ENCODE results near the gene DNAJB8.

Gene DNAJB8

GRCh38 chr3:128503164-128503651 lies 36.5 kb upstream of the DNAJB8 start:
- Histone ChIP-seq H4K91ac (ENCODE audit: low read length) (no peak overlapping the region), H3K14ac (ENCODE audit: low read length in 2 of 2) (no peak overlapping the region), H3K4me2 (ENCODE audit: low read length, poor library complexity, severe bottlenecking) (no peak overlapping the region), H2AFZ (ENCODE audit: low read depth, low read length) (no peak overlapping the region), H3K27me3 (ENCODE audit: control insufficient read depth in 1 of 2, insufficient read depth in 1 of 2, low read length in 2 of 2) (peaks cover 76 to 96% of the 10 kb centered on the region in 2 experiments), H4K8ac (ENCODE audit: low read length) (no peak overlapping the region), H2BK120ac (ENCODE audit: low read depth, low read length) (no peak overlapping the region), H2BK15ac (ENCODE audit: low read depth, poor library complexity, severe bottlenecking) (no peak overlapping the region), H2BK12ac (ENCODE audit: low read length in 2 of 2) (no peak overlapping the region), H3K79me1 (replicated peaks; ENCODE audit: low read length, poor library complexity, severe bottlenecking) (no peaks in the 10 kb centered on the region), H3K4me1 (ENCODE audit: control insufficient read depth, insufficient read depth, low read depth, low read length) (no peaks in the 10 kb centered on the region), H3K18ac (ENCODE audit: low read depth in 1 of 2, low read length in 2 of 2) (no peak overlapping the region), H2AK5ac (ENCODE audit: low read length, severe bottlenecking) (no peak overlapping the region), H3K27ac (ENCODE audit: low read length, poor library complexity, severe bottlenecking) (no peak overlapping the region), H3K4me3 (ENCODE audit: insufficient read depth in 1 of 2, low read depth in 1 of 2, low read length in 2 of 2) (no peak overlapping the region), H2BK5ac (ENCODE audit: low read depth, low read length, poor library complexity, severe bottlenecking) (no peak overlapping the region), H3K36me3 (ENCODE audit: control insufficient read depth in 1 of 2, insufficient read depth in 2 of 2, low read depth in 1 of 2, low read length in 2 of 2) (no peaks in the 10 kb centered on the region), H3K23ac (ENCODE audit: low read length in 2 of 2) (no peak overlapping the region), H3K9ac (ENCODE audit: low read length) (no peak overlapping the region), H3K4ac (ENCODE audit: low read depth in 1 of 2, low read length in 2 of 2) (no peak overlapping the region), H3K9me3 (ENCODE audit: control insufficient read depth, low read length) (no peaks in the 10 kb centered on the region)
- DNase-seq, result no peak
- WGBS, result 84% methylated on average over 11 of the region's 12 CpGs

- Histone ChIP-seq H3K27ac (ENCODE audit: low read length, poor library complexity, severe bottlenecking) (no peak overlapping the region), H3K23ac (ENCODE audit: low read length in 2 of 2) (no peak overlapping the region), H2BK12ac (ENCODE audit: low read length in 2 of 2) (no peak overlapping the region), H2BK15ac (ENCODE audit: low read depth, poor library complexity, severe bottlenecking) (no peak overlapping the region), H3K4ac (ENCODE audit: low read depth in 1 of 2, low read length in 2 of 2) (no peak overlapping the region), H3K36me3 (ENCODE audit: control insufficient read depth in 1 of 2, insufficient read depth in 2 of 2, low read depth in 1 of 2, low read length in 2 of 2) (no peaks in the 10 kb centered on the region), H2AK5ac (ENCODE audit: low read length, severe bottlenecking) (no peak overlapping the region), H3K9me3 (ENCODE audit: control insufficient read depth, low read length) (no peaks in the 10 kb centered on the region), H3K9ac (ENCODE audit: low read length) (no peak overlapping the region), H3K4me3 (ENCODE audit: insufficient read depth in 1 of 2, low read depth in 1 of 2, low read length in 2 of 2) (no peak overlapping the region), H2BK5ac (ENCODE audit: low read depth, low read length, poor library complexity, severe bottlenecking) (no peak overlapping the region), H3K4me2 (ENCODE audit: low read length, poor library complexity, severe bottlenecking) (no peak overlapping the region), H4K91ac (ENCODE audit: low read length) (no peak overlapping the region), H3K14ac (ENCODE audit: low read length in 2 of 2) (no peak overlapping the region), H2BK120ac (ENCODE audit: low read depth, low read length) (no peak overlapping the region), H2AFZ (ENCODE audit: low read depth, low read length) (no peak overlapping the region), H3K18ac (ENCODE audit: low read depth in 1 of 2, low read length in 2 of 2) (no peak overlapping the region), H3K79me1 (replicated peaks; ENCODE audit: low read length, poor library complexity, severe bottlenecking) (no peaks in the 10 kb centered on the region), H3K27me3 (ENCODE audit: control insufficient read depth in 1 of 2, insufficient read depth in 1 of 2, low read length in 2 of 2) (peaks cover 75 to 95% of the 10 kb centered on the region in 2 experiments), H3K4me1 (ENCODE audit: control insufficient read depth, insufficient read depth, low read depth, low read length) (no peaks in the 10 kb centered on the region), H4K8ac (ENCODE audit: low read length) (no peak overlapping the region)
- WGBS, result 92% methylated on average over 4 of the region's 5 CpGs
- DNase-seq, result no peak
Measured at GRCh38 chr3:128502712-128503111, 36.0 kb upstream of the DNAJB8 start.

- Histone ChIP-seq H3K27me3 (ENCODE audit: control insufficient read depth in 1 of 2, insufficient read depth in 1 of 2, low read length in 2 of 2) (peaks cover 73 to 94% of the 10 kb centered on the region in 2 experiments), H2BK12ac (ENCODE audit: low read length in 2 of 2) (no peak overlapping the region), H3K4ac (ENCODE audit: low read depth in 1 of 2, low read length in 2 of 2) (no peak overlapping the region), H3K23ac (ENCODE audit: low read length in 2 of 2) (no peak overlapping the region), H3K4me2 (ENCODE audit: low read length, poor library complexity, severe bottlenecking) (no peak overlapping the region), H3K4me3 (ENCODE audit: insufficient read depth in 1 of 2, low read depth in 1 of 2, low read length in 2 of 2) (no peak overlapping the region), H2AFZ (ENCODE audit: low read depth, low read length) (no peak overlapping the region), H2AK5ac (ENCODE audit: low read length, severe bottlenecking) (no peak overlapping the region), H3K4me1 (ENCODE audit: control insufficient read depth, insufficient read depth, low read depth, low read length) (peaks cover 11% of the 10 kb centered on the region), H3K79me1 (replicated peaks; ENCODE audit: low read length, poor library complexity, severe bottlenecking) (no peaks in the 10 kb centered on the region), H2BK120ac (ENCODE audit: low read depth, low read length) (no peak overlapping the region), H3K9ac (ENCODE audit: low read length) (no peak overlapping the region), H3K27ac (ENCODE audit: low read length, poor library complexity, severe bottlenecking) (no peak overlapping the region), H3K14ac (ENCODE audit: low read length in 2 of 2) (no peak overlapping the region), H3K36me3 (ENCODE audit: control insufficient read depth in 1 of 2, insufficient read depth in 2 of 2, low read depth in 1 of 2, low read length in 2 of 2) (no peaks in the 10 kb centered on the region), H2BK5ac (ENCODE audit: low read depth, low read length, poor library complexity, severe bottlenecking) (no peak overlapping the region), H3K18ac (ENCODE audit: low read depth in 1 of 2, low read length in 2 of 2) (no peak overlapping the region), H3K9me3 (ENCODE audit: control insufficient read depth, low read length) (no peaks in the 10 kb centered on the region), H4K91ac (ENCODE audit: low read length) (no peak overlapping the region), H2BK15ac (ENCODE audit: low read depth, poor library complexity, severe bottlenecking) (no peak overlapping the region), H4K8ac (ENCODE audit: low read length) (no peak overlapping the region)
- no peak for DNase-seq
- 75% methylated on average over 2 of the region's 3 CpGs for WGBS
Measured at GRCh38 chr3:128501431-128501830, 34.7 kb upstream of the DNAJB8 start.

- H3K27ac ChIP-seq (ENCODE audit: low read length, poor library complexity, severe bottlenecking), result no peak overlapping the region
- no peak overlapping the region for H3K9ac ChIP-seq (ENCODE audit: low read length)
- H3K18ac ChIP-seq (ENCODE audit: low read depth in 1 of 2, low read length in 2 of 2), result no peak overlapping the region
- no peak overlapping the region for H2BK15ac ChIP-seq (ENCODE audit: low read depth, poor library complexity, severe bottlenecking)
- H3K4me3 ChIP-seq (ENCODE audit: insufficient read depth in 1 of 2, low read depth in 1 of 2, low read length in 2 of 2), result no peak overlapping the region
- H4K8ac ChIP-seq (ENCODE audit: low read length), result no peak overlapping the region
- H3K36me3 ChIP-seq (ENCODE audit: control insufficient read depth in 1 of 2, insufficient read depth in 2 of 2, low read depth in 1 of 2, low read length in 2 of 2), result no peaks in the 10 kb centered on the region
- no peak overlapping the region for H2BK12ac ChIP-seq (ENCODE audit: low read length in 2 of 2)
- H3K9me3 ChIP-seq (ENCODE audit: control insufficient read depth, low read length), result no peaks in the 10 kb centered on the region
- no peak overlapping the region for H2AFZ ChIP-seq (ENCODE audit: low read depth, low read length)
- no peak overlapping the region for H3K4ac ChIP-seq (ENCODE audit: low read depth in 1 of 2, low read length in 2 of 2)
- H2BK5ac ChIP-seq (ENCODE audit: low read depth, low read length, poor library complexity, severe bottlenecking), result no peak overlapping the region
- H3K79me1 ChIP-seq (replicated peaks; ENCODE audit: low read length, poor library complexity, severe bottlenecking), result no peaks in the 10 kb centered on the region
- H3K27me3 ChIP-seq (ENCODE audit: control insufficient read depth in 1 of 2, insufficient read depth in 1 of 2, low read length in 2 of 2), result peaks cover 73 to 94% of the 10 kb centered on the region in 2 experiments
- no peak overlapping the region for H4K91ac ChIP-seq (ENCODE audit: low read length)
- no peak overlapping the region for H3K23ac ChIP-seq (ENCODE audit: low read length in 2 of 2)
- no peak overlapping the region for H2AK5ac ChIP-seq (ENCODE audit: low read length, severe bottlenecking)
- peaks cover 13% of the 10 kb centered on the region for H3K4me1 ChIP-seq (ENCODE audit: control insufficient read depth, insufficient read depth, low read depth, low read length)
- no peak overlapping the region for H3K4me2 ChIP-seq (ENCODE audit: low read length, poor library complexity, severe bottlenecking)
- H2BK120ac ChIP-seq (ENCODE audit: low read depth, low read length), result no peak overlapping the region
- WGBS, result 100% methylated on average over 2 of the region's 4 CpGs
- no peak overlapping the region for H3K14ac ChIP-seq (ENCODE audit: low read length in 2 of 2)
- DNase-seq, result no peak
Measured at GRCh38 chr3:128500556-128500955, 33.9 kb upstream of the DNAJB8 start.
